SK-N-SH (cell line): ENCODE measurements around the gene LSM7. TPM values are rescaled to one million over a fixed set of nuclear protein-coding genes. Genes with fewer than 3 reads are reported as not detected.
"Not testable (repeated sequence)": the region's sequence is repeated elsewhere in the genome, so short reads cannot be mapped to it uniquely, and the experiment has no call there.

Experiments
- CTCF ChIA-PET: fragments of 300-600, 350-600 bp; formaldehyde crosslinking; extraction: SDS; loops from one replicate; lab custom pipeline; 2021; lab: Yijun Ruan, JAX
- POLR2A ChIA-PET: fragments of 350-600 bp; sonication (Branson Sonifier 250); formaldehyde crosslinking; extraction: SDS; loops from one replicate; lab custom pipeline; 2020; ENCODE audit warnings: antibody characterized with exemption, inconsistent platforms; lab: Yijun Ruan, JAX
- DNase-seq: peaks from one replicate; pipeline ENCODE4 v3.0.0; 2012
- H2AFZ ChIP-seq: fragments of 200-600 bp; sonication (generic); 2 replicates; pipeline ENCODE4 v1.8.1; 2016; ENCODE audit warnings: antibody characterized with exemption, mild to moderate bottlenecking, low read depth
- H3F3A ChIP-seq: fragments of 200-600 bp; sonication (generic); replicated peaks from 2 replicates; pipeline ENCODE3; 2016; ENCODE audit warnings: antibody characterized with exemption, mild to moderate bottlenecking; ENCODE audit not compliant: insufficient read depth
- H3K27ac ChIP-seq, 2 experiments: fragments of 200-500 bp in 1 of 2; fragments of 200-600 bp in 1 of 2; sonication (Bioruptor generic) in 1 of 2; sonication (generic), shearing (Covaris generic) in 1 of 2; 2 replicates each; pipeline versions ENCODE4 v1.5.1 to v1.6.1; 2014 to 2016; ENCODE audit warnings: low read depth in 2 of 2, inconsistent platforms in 1 of 2, low read length in 1 of 2, mild to moderate bottlenecking in 1 of 2, mixed read lengths in 1 of 2
- H3K27me3 ChIP-seq: fragments of 200-600 bp; sonication (generic), shearing (Covaris generic); 2 replicates; pipeline ENCODE4 v1.6.1; 2016; ENCODE audit warnings: mixed run types; ENCODE audit not compliant: insufficient read depth
- H3K36me3 ChIP-seq, 2 experiments: fragments of 200-500 bp in 1 of 2; fragments of 200-600 bp in 1 of 2; sonication (Bioruptor generic) in 1 of 2; sonication (generic) in 1 of 2; replicated peaks in 1 of 2; 2 replicates each; pipeline versions ENCODE3 to v1.5.1; 2014 to 2016; ENCODE audit warnings: low read length in 1 of 2, mild to moderate bottlenecking in 1 of 2; ENCODE audit not compliant: insufficient read depth in 2 of 2, control insufficient read depth in 1 of 2
- H3K4me1 ChIP-seq, 2 experiments: fragments of 200-500 bp in 1 of 2; fragments of 200-600 bp in 1 of 2; sonication (Bioruptor generic) in 1 of 2; sonication (generic), shearing (Covaris generic) in 1 of 2; 2 replicates each; pipeline versions ENCODE4 v1.5.1 to v1.6.1; 2014 to 2016; ENCODE audit warnings: low read depth in 1 of 2, low read length in 1 of 2, mixed run types in 1 of 2; ENCODE audit not compliant: insufficient read depth in 2 of 2, control insufficient read depth in 1 of 2
- H3K4me2 ChIP-seq: fragments of 200-600 bp; sonication (generic), shearing (Covaris generic); 2 replicates; pipeline ENCODE4 v1.6.1; 2017; ENCODE audit warnings: mixed run types
- H3K4me3 ChIP-seq, 2 experiments: fragments of 200-500 bp in 1 of 2; fragments of 200-600 bp in 1 of 2; sonication (Bioruptor generic) in 1 of 2; sonication (generic), shearing (Covaris generic) in 1 of 2; 2 replicates each; pipeline versions ENCODE4 v1.5.1 to v1.8.1; 2014 to 2016; ENCODE audit warnings: low read depth in 2 of 2, inconsistent platforms in 1 of 2, low read length in 1 of 2, mild to moderate bottlenecking in 1 of 2, mixed read lengths in 1 of 2, moderate library complexity in 1 of 2
- H3K79me2 ChIP-seq: fragments of 200-600 bp; sonication (generic); 2 replicates; pipeline ENCODE4 v1.8.1; 2017; ENCODE audit warnings: mild to moderate bottlenecking; ENCODE audit not compliant: insufficient read depth
- H3K9ac ChIP-seq: fragments of 200-600 bp; sonication (generic); 2 replicates; pipeline ENCODE4 v1.6.1; 2017; ENCODE audit warnings: mixed run types
- H3K9me2 ChIP-seq: fragments of 200-600 bp; sonication (generic); 2 replicates; pipeline ENCODE4 v1.6.1; 2017; ENCODE audit warnings: mixed run types
- H3K9me3 ChIP-seq: fragments of 200-600 bp; sonication (generic); 2 replicates; pipeline ENCODE4 v1.6.1; 2017; ENCODE audit warnings: mixed run types, mild to moderate bottlenecking, moderate library complexity
- H4K20me1 ChIP-seq: fragments of 200-600 bp; sonication (generic); 2 replicates; pipeline ENCODE4 v1.6.1; 2017; ENCODE audit warnings: mild to moderate bottlenecking, mixed run types; ENCODE audit not compliant: insufficient read depth
- CHD2 ChIP-seq: fragments of 150-350 bp; IDR thresholded peaks from 2 replicates; pipeline ENCODE4 v1.6.1; 2018; ENCODE audit warnings: low read length; ENCODE audit not compliant: partially characterized antibody
- EZH2phosphoT487 ChIP-seq: fragments of 200-600 bp; sonication (generic); IDR thresholded peaks from 2 replicates; pipeline ENCODE4 v1.6.1; 2017; ENCODE audit warnings: low read depth, mixed run types, mild to moderate bottlenecking, antibody characterized with exemption, moderate library complexity, borderline replicate concordance
- FOSL2 ChIP-seq: IDR thresholded peaks from 2 replicates; pipeline ENCODE4 v1.4.0; 2012; ENCODE audit warnings: low read depth, mild to moderate bottlenecking, moderate library complexity, borderline replicate concordance
- FOXJ3 ChIP-seq: sonication (generic); formaldehyde crosslinking; IDR thresholded peaks from 2 replicates; pipeline ENCODE4 v1.5.1; 2020; ENCODE audit warnings: mild to moderate bottlenecking, missing genetic modification reagents
- GABPA ChIP-seq: IDR thresholded peaks from 2 replicates; pipeline ENCODE4 v1.4.0; 2012; ENCODE audit warnings: low read depth, mild to moderate bottlenecking
- GATA2 ChIP-seq: sonication (generic); formaldehyde crosslinking; IDR thresholded peaks from 2 replicates; pipeline ENCODE4 v1.5.0; 2020; ENCODE audit warnings: mild to moderate bottlenecking, missing genetic modification reagents
- JUND ChIP-seq: IDR thresholded peaks from 2 replicates; pipeline ENCODE4 v1.4.0; 2012
- MXI1 ChIP-seq: IDR thresholded peaks from 2 replicates; pipeline ENCODE4 v1.6.1; 2012; ENCODE audit warnings: mild to moderate bottlenecking, low read depth, low read length, improper control_type of control experiment
- POLR2AphosphoS5 ChIP-seq: IDR thresholded peaks from 2 replicates; pipeline ENCODE4 v1.6.1; 2012; ENCODE audit warnings: low read depth, low read length
- RAD21 ChIP-seq: IDR thresholded peaks from 2 replicates; pipeline ENCODE4 v1.6.1; 2012; ENCODE audit warnings: mild to moderate bottlenecking, low read length
- RCOR1 ChIP-seq: fragments of 150-350 bp; IDR thresholded peaks from 2 replicates; pipeline ENCODE4 v1.6.1; 2017; ENCODE audit warnings: antibody characterized with exemption, low read length
- RFX5 ChIP-seq: IDR thresholded peaks from 2 replicates; pipeline ENCODE4 v1.6.1; 2012; ENCODE audit warnings: mild to moderate bottlenecking, improper control_type of control experiment, low read length
- RXRA ChIP-seq: IDR thresholded peaks from 2 replicates; pipeline ENCODE4 v1.4.0; 2012; ENCODE audit warnings: low read depth, mild to moderate bottlenecking, borderline replicate concordance
- TCF12 ChIP-seq: IDR thresholded peaks from 2 replicates; pipeline ENCODE4 v1.4.0; 2012
- WGBS: methylation state at CpG from one replicate; pipeline ENCODE4 v1.1.6; 2017; ENCODE audit warnings: low lambda C conversion rate; 5-methylcytosine and 5-hydroxymethylcytosine counted together
- polyA plus RNA-seq, 3 experiments: library from polyadenylated mRNA; depleted of rRNA; stranded (reverse); fragments of >200 nt; gene quantifications; 2 replicates each; pipeline ENCODE4 v1.2.3, GENCODE V29; 2012
- TF ChIP-seq, protein P1 (sequence below): IDR thresholded peaks from 2 replicates; pipeline ENCODE4 v1.4.0; 2012; ENCODE audit warnings: low read depth, borderline replicate concordance
- TF ChIP-seq, protein P2 (sequence below): fragments of 150-350 bp; IDR thresholded peaks from 2 replicates; pipeline ENCODE4 v1.6.1; 2016; ENCODE audit warnings: mild to moderate bottlenecking, low read depth, low read length
- TF ChIP-seq, protein P3 (sequence below): IDR thresholded peaks from 2 replicates; pipeline ENCODE4 v1.6.1; 2012; ENCODE audit warnings: mild to moderate bottlenecking, low read depth, low read length, moderate library complexity
- TF ChIP-seq, protein P4 (sequence below): IDR thresholded peaks from 2 replicates; pipeline ENCODE4; 2012

LSM7 gene
- polyA plus RNA-seq, 1 of the 3 experiments (the other 2 are of a cell fraction) = 1,193 TPM

DNA sequence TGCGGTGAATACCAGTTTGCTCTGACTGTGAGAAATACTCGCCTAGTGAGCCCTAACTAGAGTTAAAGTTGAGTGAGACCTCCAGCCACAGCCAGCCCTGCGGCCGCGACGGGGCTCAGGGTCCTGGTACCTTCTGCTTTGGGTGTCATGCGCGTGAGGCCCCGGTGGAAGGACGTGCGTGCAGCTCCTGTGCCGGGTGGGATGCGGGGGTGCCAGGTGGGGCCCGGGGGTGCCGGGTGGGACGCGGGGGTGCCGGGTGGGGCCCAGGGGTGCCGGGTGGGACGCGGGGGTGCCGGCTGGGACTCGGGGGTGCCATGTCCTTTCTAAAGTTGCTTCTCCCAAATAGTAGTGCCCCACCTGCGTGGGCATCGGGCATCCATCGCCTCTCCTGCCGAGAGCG, 23.2 kb upstream of the LSM7 start:
- DNase-seq = no peak
- POLR2A ChIA-PET = no interaction called here
- Histone ChIP-seq H2AFZ (no peak overlapping the region), H3K4me1 (peaks cover 0 to 10% of the 10 kb centered on the region in 2 experiments; a peak in 1 of 4 replicates), H3K36me3 (peaks cover 0 to 5% of the 10 kb centered on the region in 2 experiments), H3K27me3 (no peaks in the 10 kb centered on the region), H3K9me2 (no peaks in the 10 kb centered on the region), H3K9ac (no peak overlapping the region), H3K9me3 (no peaks in the 10 kb centered on the region), H4K20me1 (no peaks in the 10 kb centered on the region), H3F3A (no peaks in the 10 kb centered on the region), H3K4me2 (no peak overlapping the region), H3K79me2 (no peaks in the 10 kb centered on the region), H3K27ac (no peak overlapping the region), H3K4me3 (no peak overlapping the region)
- CTCF ChIA-PET = interaction anchor here (1.1 kb wide), 1 partner anchor 43 kb away, joined by 3 read pairs; no protein-coding TSS in a partner anchor
- no peak for TF ChIP-seq FOXJ3 (CRISPR knock-in tag)
- WGBS = 96% methylated on average over 25 of the region's 28 CpGs

DNA sequence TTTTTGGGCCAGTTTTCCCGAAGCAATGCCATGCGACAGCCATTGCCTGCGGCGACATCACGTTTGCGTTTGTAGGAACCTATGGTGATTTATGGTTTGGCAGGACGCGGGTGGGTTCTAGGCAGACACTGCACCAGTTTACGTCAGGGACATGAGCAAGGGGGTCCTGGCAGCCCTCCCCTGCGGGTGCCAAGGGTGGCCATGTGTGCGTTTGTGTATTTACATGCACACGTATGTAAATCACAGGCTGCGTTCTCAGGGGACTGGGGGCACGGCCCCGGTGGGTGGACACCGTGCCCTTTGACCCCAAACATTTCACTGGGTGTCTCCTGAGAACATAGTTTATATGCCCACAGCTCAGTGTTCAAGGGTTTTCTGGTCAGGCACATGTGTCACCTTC, 22.3 kb upstream of the LSM7 start:
- TF ChIP-seq RCOR1 (no peak), GABPA (no peak), GATA2 (CRISPR knock-in tag) (no peak), RAD21 (no peak), POLR2AphosphoS5 (no peak), MXI1 (no peak), JUND (no peak), TCF12 (no peak), RXRA (no peak), EZH2phosphoT487 (no peak), RFX5 (no peak), CHD2 (no peak), FOSL2 (no peak)
- TF ChIP-seq, protein P1, sequence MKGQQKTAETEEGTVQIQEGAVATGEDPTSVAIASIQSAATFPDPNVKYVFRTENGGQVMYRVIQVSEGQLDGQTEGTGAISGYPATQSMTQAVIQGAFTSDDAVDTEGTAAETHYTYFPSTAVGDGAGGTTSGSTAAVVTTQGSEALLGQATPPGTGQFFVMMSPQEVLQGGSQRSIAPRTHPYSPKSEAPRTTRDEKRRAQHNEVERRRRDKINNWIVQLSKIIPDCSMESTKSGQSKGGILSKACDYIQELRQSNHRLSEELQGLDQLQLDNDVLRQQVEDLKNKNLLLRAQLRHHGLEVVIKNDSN = no peak
- TF ChIP-seq, protein P2, sequence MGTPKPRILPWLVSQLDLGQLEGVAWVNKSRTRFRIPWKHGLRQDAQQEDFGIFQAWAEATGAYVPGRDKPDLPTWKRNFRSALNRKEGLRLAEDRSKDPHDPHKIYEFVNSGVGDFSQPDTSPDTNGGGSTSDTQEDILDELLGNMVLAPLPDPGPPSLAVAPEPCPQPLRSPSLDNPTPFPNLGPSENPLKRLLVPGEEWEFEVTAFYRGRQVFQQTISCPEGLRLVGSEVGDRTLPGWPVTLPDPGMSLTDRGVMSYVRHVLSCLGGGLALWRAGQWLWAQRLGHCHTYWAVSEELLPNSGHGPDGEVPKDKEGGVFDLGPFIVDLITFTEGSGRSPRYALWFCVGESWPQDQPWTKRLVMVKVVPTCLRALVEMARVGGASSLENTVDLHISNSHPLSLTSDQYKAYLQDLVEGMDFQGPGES = no peak
- TF ChIP-seq, protein P3, sequence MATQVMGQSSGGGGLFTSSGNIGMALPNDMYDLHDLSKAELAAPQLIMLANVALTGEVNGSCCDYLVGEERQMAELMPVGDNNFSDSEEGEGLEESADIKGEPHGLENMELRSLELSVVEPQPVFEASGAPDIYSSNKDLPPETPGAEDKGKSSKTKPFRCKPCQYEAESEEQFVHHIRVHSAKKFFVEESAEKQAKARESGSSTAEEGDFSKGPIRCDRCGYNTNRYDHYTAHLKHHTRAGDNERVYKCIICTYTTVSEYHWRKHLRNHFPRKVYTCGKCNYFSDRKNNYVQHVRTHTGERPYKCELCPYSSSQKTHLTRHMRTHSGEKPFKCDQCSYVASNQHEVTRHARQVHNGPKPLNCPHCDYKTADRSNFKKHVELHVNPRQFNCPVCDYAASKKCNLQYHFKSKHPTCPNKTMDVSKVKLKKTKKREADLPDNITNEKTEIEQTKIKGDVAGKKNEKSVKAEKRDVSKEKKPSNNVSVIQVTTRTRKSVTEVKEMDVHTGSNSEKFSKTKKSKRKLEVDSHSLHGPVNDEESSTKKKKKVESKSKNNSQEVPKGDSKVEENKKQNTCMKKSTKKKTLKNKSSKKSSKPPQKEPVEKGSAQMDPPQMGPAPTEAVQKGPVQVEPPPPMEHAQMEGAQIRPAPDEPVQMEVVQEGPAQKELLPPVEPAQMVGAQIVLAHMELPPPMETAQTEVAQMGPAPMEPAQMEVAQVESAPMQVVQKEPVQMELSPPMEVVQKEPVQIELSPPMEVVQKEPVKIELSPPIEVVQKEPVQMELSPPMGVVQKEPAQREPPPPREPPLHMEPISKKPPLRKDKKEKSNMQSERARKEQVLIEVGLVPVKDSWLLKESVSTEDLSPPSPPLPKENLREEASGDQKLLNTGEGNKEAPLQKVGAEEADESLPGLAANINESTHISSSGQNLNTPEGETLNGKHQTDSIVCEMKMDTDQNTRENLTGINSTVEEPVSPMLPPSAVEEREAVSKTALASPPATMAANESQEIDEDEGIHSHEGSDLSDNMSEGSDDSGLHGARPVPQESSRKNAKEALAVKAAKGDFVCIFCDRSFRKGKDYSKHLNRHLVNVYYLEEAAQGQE = no peak
- TF ChIP-seq, protein P4, sequence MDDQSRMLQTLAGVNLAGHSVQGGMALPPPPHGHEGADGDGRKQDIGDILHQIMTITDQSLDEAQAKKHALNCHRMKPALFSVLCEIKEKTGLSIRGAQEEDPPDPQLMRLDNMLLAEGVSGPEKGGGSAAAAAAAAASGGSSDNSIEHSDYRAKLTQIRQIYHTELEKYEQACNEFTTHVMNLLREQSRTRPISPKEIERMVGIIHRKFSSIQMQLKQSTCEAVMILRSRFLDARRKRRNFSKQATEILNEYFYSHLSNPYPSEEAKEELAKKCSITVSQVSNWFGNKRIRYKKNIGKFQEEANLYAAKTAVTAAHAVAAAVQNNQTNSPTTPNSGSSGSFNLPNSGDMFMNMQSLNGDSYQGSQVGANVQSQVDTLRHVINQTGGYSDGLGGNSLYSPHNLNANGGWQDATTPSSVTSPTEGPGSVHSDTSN = no peak
- TF ChIP-seq, all 33 proteins: peak for 0
- DNase-seq = no peak
- no peak overlapping the region for H3K4me2 ChIP-seq
- H3K27me3 ChIP-seq = no peaks in the 10 kb centered on the region
- no peak overlapping the region for H3K4me3 ChIP-seq
- ChIA-PET CTCF (no interaction called here), POLR2A (no interaction called here)
- H3K79me2 ChIP-seq = no peaks in the 10 kb centered on the region
- H3K27ac ChIP-seq = no peak overlapping the region
- H3K9me2 ChIP-seq = no peaks in the 10 kb centered on the region
- H3K36me3 ChIP-seq = peaks cover 0 to 5% of the 10 kb centered on the region in 2 experiments
- H2AFZ ChIP-seq = no peak overlapping the region
- no peaks in the 10 kb centered on the region for H4K20me1 ChIP-seq
- H3K9me3 ChIP-seq = no peaks in the 10 kb centered on the region
- H3F3A ChIP-seq = no peaks in the 10 kb centered on the region
- no peak overlapping the region for H3K9ac ChIP-seq
- WGBS = over 99% methylated on average over 9 of the region's 16 CpGs
- H3K4me1 ChIP-seq = peaks cover 0 to 10% of the 10 kb centered on the region in 2 experiments; a peak in 1 of 4 replicates

DNA sequence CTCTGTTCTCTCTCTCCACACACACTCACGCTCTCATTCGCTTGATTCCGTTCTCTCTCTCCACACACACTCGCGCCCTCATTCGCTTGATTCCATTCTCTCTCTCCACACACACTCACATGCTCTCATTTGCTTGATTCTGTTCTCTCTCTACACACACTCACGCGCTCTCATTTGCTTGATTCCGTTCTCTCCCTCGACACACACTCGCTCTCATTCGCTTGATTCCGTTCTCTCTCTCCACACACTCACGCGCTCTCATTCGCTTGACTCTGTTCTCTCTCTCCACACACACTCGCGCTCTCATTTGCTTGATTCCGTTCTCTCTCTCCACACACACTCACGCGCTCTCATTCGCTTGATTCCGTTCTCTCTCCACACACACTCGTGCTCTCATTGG, 21.4 kb upstream of the LSM7 start:
- POLR2A ChIA-PET, CTCF ChIA-PET, H3K36me3 ChIP-seq, H3K9me2 ChIP-seq, H3K4me1 ChIP-seq, H2AFZ ChIP-seq, H4K20me1 ChIP-seq, H3K27me3 ChIP-seq, H3K9me3 ChIP-seq, DNase-seq, H3K4me2 ChIP-seq, H3K4me3 ChIP-seq, H3K79me2 ChIP-seq, H3F3A ChIP-seq, H3K9ac ChIP-seq, H3K27ac ChIP-seq: not testable (repeated sequence)
- WGBS = 94% methylated on average over 24 of the region's 24 CpGs
